Measurements from ENCODE around the gene FAM151B.
"Not testable (repeated sequence)": the region's sequence is repeated elsewhere in the genome, so short reads cannot be mapped to it uniquely, and the experiment has no call there.

FAM151B gene

GRCh38 chr5:80576383-80576782, 88.5 kb downstream of the FAM151B start:
- Histone ChIP-seq H3K27me3 (ENCODE audit: insufficient read depth, low read depth) (no peaks in the 10 kb centered on the region), H3K27ac (no peak overlapping the region), H2AFZ (ENCODE audit: low read depth) (no peak overlapping the region), H4K20me1 (ENCODE audit: insufficient read depth) (no peaks in the 10 kb centered on the region), H3K79me2 (ENCODE audit: insufficient read depth, low read depth) (no peaks in the 10 kb centered on the region), H3K4me2 (no peak overlapping the region), H3K4me1 (ENCODE audit: low read depth, poor library complexity, severe bottlenecking) (no peaks in the 10 kb centered on the region), H3K9ac (no peak overlapping the region), H3K4me3 (IDR thresholded peaks at IDR 0.05; ENCODE audit: insufficient read depth, low read depth, low read length) (no peak overlapping the region), H3K36me3 (ENCODE audit: insufficient read depth) (no peaks in the 10 kb centered on the region)
- TF ChIP-seq, protein P1, sequence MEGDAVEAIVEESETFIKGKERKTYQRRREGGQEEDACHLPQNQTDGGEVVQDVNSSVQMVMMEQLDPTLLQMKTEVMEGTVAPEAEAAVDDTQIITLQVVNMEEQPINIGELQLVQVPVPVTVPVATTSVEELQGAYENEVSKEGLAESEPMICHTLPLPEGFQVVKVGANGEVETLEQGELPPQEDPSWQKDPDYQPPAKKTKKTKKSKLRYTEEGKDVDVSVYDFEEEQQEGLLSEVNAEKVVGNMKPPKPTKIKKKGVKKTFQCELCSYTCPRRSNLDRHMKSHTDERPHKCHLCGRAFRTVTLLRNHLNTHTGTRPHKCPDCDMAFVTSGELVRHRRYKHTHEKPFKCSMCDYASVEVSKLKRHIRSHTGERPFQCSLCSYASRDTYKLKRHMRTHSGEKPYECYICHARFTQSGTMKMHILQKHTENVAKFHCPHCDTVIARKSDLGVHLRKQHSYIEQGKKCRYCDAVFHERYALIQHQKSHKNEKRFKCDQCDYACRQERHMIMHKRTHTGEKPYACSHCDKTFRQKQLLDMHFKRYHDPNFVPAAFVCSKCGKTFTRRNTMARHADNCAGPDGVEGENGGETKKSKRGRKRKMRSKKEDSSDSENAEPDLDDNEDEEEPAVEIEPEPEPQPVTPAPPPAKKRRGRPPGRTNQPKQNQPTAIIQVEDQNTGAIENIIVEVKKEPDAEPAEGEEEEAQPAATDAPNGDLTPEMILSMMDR (conservative IDR thresholded peaks at IDR 0.05; ENCODE audit: low read depth, low read length), result no peak

DNA sequence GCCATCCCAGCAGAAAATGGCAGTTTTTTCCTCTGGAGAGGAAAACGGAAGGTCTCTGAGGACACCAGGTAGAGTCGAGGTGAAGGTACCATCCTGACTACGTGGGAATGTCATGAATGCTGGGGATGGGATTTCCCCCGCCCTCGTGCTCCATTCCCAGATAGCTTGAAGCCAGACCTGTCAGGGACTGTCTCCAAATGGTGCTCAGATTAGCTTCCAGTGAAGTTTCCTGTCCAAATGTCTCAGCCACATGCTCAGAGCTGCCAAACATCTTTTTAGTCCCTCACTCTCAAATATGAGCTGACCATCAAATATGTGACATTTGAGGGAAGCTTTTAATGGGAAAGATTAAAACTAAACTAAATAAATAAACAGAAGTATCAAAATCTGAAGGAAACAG, 89.8 kb downstream of the FAM151B start:
- Histone ChIP-seq H3K4me1 (ENCODE audit: low read depth, poor library complexity, severe bottlenecking) (no peaks in the 10 kb centered on the region), H4K20me1 (ENCODE audit: insufficient read depth) (no peaks in the 10 kb centered on the region), H3K27ac (no peak overlapping the region), H3K79me2 (ENCODE audit: insufficient read depth, low read depth) (no peaks in the 10 kb centered on the region), H3K9ac (no peak overlapping the region), H2AFZ (ENCODE audit: low read depth) (no peak overlapping the region), H3K27me3 (ENCODE audit: insufficient read depth, low read depth) (no peaks in the 10 kb centered on the region), H3K36me3 (ENCODE audit: insufficient read depth) (no peaks in the 10 kb centered on the region), H3K4me2 (no peak overlapping the region), H3K4me3 (IDR thresholded peaks at IDR 0.05; ENCODE audit: insufficient read depth, low read depth, low read length) (no peak overlapping the region)
- TF ChIP-seq, protein P1 (conservative IDR thresholded peaks at IDR 0.05; ENCODE audit: low read depth, low read length), result no peak

- no peak overlapping the region for H3K9ac ChIP-seq
- no peak overlapping the region for H3K4me3 ChIP-seq (IDR thresholded peaks at IDR 0.05; ENCODE audit: insufficient read depth, low read depth, low read length)
- H3K36me3 ChIP-seq (ENCODE audit: insufficient read depth), result no peaks in the 10 kb centered on the region
- H3K4me1 ChIP-seq (ENCODE audit: low read depth, poor library complexity, severe bottlenecking), result no peaks in the 10 kb centered on the region
- TF ChIP-seq, protein P1 (conservative IDR thresholded peaks at IDR 0.05; ENCODE audit: low read depth, low read length), result no peak
- no peaks in the 10 kb centered on the region for H4K20me1 ChIP-seq (ENCODE audit: insufficient read depth)
- H3K27me3 ChIP-seq (ENCODE audit: insufficient read depth, low read depth), result no peaks in the 10 kb centered on the region
- no peak overlapping the region for H2AFZ ChIP-seq (ENCODE audit: low read depth)
- no peak overlapping the region for H3K27ac ChIP-seq
- no peaks in the 10 kb centered on the region for H3K79me2 ChIP-seq (ENCODE audit: insufficient read depth, low read depth)
- no peak overlapping the region for H3K4me2 ChIP-seq
Observed at GRCh38 chr5:80579050-80579449, 91.2 kb downstream of the FAM151B start.

DNA sequence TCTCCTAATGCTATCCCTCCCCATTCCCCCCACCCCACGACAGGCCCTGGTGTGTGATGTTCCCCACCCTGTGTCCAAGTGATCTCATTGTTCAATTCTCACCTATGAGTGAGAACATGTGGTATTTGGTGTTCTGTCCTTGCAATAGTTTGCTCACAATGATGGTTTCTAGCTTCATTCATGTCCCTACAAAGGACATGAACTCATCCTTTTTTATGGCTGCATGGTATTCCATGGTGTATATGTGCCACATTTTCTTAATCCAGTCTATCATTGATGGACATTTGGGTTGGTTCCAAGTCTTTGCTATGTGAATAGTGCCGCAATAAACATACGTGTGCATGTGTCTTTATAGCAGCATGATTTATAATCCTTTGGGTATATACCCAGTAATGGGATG, 92.4 kb downstream of the FAM151B start:
- H3K27ac ChIP-seq; H3K9ac ChIP-seq; H3K27me3 ChIP-seq (ENCODE audit: insufficient read depth, low read depth); H3K36me3 ChIP-seq (ENCODE audit: insufficient read depth); H3K79me2 ChIP-seq (ENCODE audit: insufficient read depth, low read depth); H3K4me2 ChIP-seq; H4K20me1 ChIP-seq (ENCODE audit: insufficient read depth); H3K4me3 ChIP-seq (IDR thresholded peaks at IDR 0.05; ENCODE audit: insufficient read depth, low read depth, low read length); H2AFZ ChIP-seq (ENCODE audit: low read depth); H3K4me1 ChIP-seq (ENCODE audit: low read depth, poor library complexity, severe bottlenecking): not testable (repeated sequence)

DNA sequence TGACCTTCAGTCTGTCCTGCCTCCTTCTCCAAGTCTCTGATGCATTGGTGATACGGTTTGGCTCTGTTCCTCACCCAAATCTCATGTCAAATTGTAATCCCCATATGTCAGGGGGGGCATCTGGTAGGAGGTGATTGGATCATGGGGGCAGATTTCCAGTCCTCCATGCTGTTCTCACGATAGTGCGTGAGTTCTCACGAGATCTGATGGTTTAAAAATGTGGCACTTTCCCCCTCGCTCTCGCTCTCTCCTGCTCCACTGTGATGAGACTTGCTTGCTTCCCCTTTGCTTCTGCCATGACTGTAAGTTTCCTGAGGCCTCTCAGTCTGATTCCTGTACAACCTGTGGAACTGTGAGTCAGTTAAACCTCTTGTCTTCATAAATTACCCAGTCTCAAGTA, 96.9 kb downstream of the FAM151B start:
- no peak overlapping the region for H3K9ac ChIP-seq
- H3K4me1 ChIP-seq (ENCODE audit: low read depth, poor library complexity, severe bottlenecking), result no peaks in the 10 kb centered on the region
- no peaks in the 10 kb centered on the region for H3K36me3 ChIP-seq (ENCODE audit: insufficient read depth)
- H3K4me2 ChIP-seq, result no peak overlapping the region
- H2AFZ ChIP-seq (ENCODE audit: low read depth), result no peak overlapping the region
- H3K27me3 ChIP-seq (ENCODE audit: insufficient read depth, low read depth), result no peaks in the 10 kb centered on the region
- H3K27ac ChIP-seq, result no peak overlapping the region
- H4K20me1 ChIP-seq (ENCODE audit: insufficient read depth), result no peaks in the 10 kb centered on the region
- H3K4me3 ChIP-seq (IDR thresholded peaks at IDR 0.05; ENCODE audit: insufficient read depth, low read depth, low read length), result no peak overlapping the region
- H3K79me2 ChIP-seq (ENCODE audit: insufficient read depth, low read depth), result no peaks in the 10 kb centered on the region
- TF ChIP-seq, protein P1 (conservative IDR thresholded peaks at IDR 0.05; ENCODE audit: low read depth, low read length), result no peak

Data from KMS-11 (cell line).